Neural cell (in vitro differentiated cells): ENCODE results near the gene SDR42E1. TPM values are rescaled to one million over a fixed set of nuclear protein-coding genes. Genes with fewer than 3 reads are reported as not detected.

ENCODE experiments used
- H2AFZ ChIP-seq: fragments of 200-600, 300-800 bp; sonication (generic), shearing (Covaris generic); 2 replicates; pipeline ENCODE4 v1.6.0; 2014; ENCODE audit warnings: low read depth, mild to moderate bottlenecking, antibody characterized with exemption, low read length, moderate library complexity
- H3F3A ChIP-seq: fragments of 200-600 bp; shearing (Covaris generic); 2 replicates; pipeline ENCODE4 v1.6.1; 2016; ENCODE audit warnings: mild to moderate bottlenecking, moderate library complexity, mixed read lengths, antibody characterized with exemption, low read length; ENCODE audit not compliant: insufficient read depth, poor library complexity, severe bottlenecking
- H3K27ac ChIP-seq: fragments of 200-600, 300-800 bp; sonication (generic), shearing (Covaris generic); 2 replicates; pipeline ENCODE4 v1.5.1; 2014; ENCODE audit warnings: mild to moderate bottlenecking, low read length, moderate library complexity
- H3K27me3 ChIP-seq: fragments of 300-800, 200-600 bp; sonication (generic), shearing (Covaris generic); 2 replicates; pipeline ENCODE4 v1.6.0; 2014; ENCODE audit warnings: mild to moderate bottlenecking, low read depth, low read length, moderate library complexity; ENCODE audit not compliant: insufficient read depth
- H3K36me3 ChIP-seq: fragments of 300-800, 200-600 bp; sonication (generic), shearing (Covaris generic); 2 replicates; pipeline ENCODE4 v1.5.1; 2014; ENCODE audit warnings: mild to moderate bottlenecking, antibody characterized with exemption, low read length, moderate library complexity; ENCODE audit not compliant: insufficient read depth
- H3K4me2 ChIP-seq: fragments of 300-800, 200-600 bp; sonication (generic), shearing (Covaris generic); 2 replicates; pipeline ENCODE4 v1.6.0; 2014; ENCODE audit warnings: mild to moderate bottlenecking, low read length
- H3K4me3 ChIP-seq: fragments of 300-800, 200-600 bp; sonication (generic), shearing (Covaris generic); 2 replicates; pipeline ENCODE4 v1.5.1; 2014; ENCODE audit warnings: mild to moderate bottlenecking, low read length, moderate library complexity
- H3K79me2 ChIP-seq: fragments of 200-600 bp; shearing (Covaris generic); replicated peaks from 2 replicates; pipeline ENCODE4 v1.6.0; 2014; ENCODE audit warnings: mild to moderate bottlenecking, low read length, moderate library complexity; ENCODE audit not compliant: insufficient read depth
- H3K9ac ChIP-seq: fragments of 300-800, 200-600 bp; sonication (generic), shearing (Covaris generic); 2 replicates; pipeline ENCODE4 v1.6.1; 2016; ENCODE audit warnings: mild to moderate bottlenecking, low read length, mixed read lengths
- H3K9me2 ChIP-seq: fragments of 200-600 bp; shearing (Covaris generic); 2 replicates; pipeline ENCODE4 v1.6.1; 2016; ENCODE audit warnings: mild to moderate bottlenecking, low read length, mixed read lengths; ENCODE audit not compliant: insufficient read depth
- H3K9me3 ChIP-seq: fragments of 200-600, 300-800 bp; sonication (generic), shearing (Covaris generic); 2 replicates; pipeline ENCODE4 v1.6.1; 2016; ENCODE audit warnings: mild to moderate bottlenecking, mixed run types, low read length, moderate library complexity, mixed read lengths
- H4K20me1 ChIP-seq: fragments of 200-600 bp; shearing (Covaris generic); 2 replicates; pipeline ENCODE4 v1.6.1; 2016; ENCODE audit warnings: mild to moderate bottlenecking, mixed run types; ENCODE audit not compliant: insufficient read depth
- CTCF ChIP-seq: fragments of 450-650 bp; IDR thresholded peaks from 2 replicates; pipeline ENCODE4 v1.5.1; 2014; ENCODE audit warnings: antibody characterized with exemption, mild to moderate bottlenecking, moderate library complexity; ENCODE audit not compliant: poor library complexity, severe bottlenecking
- EP300 ChIP-seq: fragments of 450-650 bp; conservative IDR thresholded peaks from 2 replicates; pipeline ENCODE4 v1.6.1; 2014; ENCODE audit warnings: antibody characterized with exemption, mild to moderate bottlenecking, moderate library complexity; ENCODE audit not compliant: poor library complexity, severe bottlenecking
- EZH2 ChIP-seq: fragments of 200-600, 300-800 bp; shearing (Covaris generic), sonication (generic); IDR thresholded peaks from 2 replicates; pipeline ENCODE4 v1.6.1; 2014; ENCODE audit warnings: antibody characterized with exemption, low read length, borderline replicate concordance, mild to moderate bottlenecking; ENCODE audit not compliant: insufficient read depth, poor library complexity, severe bottlenecking
- MXI1 ChIP-seq: fragments of 450-650 bp; conservative IDR thresholded peaks from 2 replicates; pipeline ENCODE4 v1.6.1; 2014; ENCODE audit warnings: antibody characterized with exemption, mild to moderate bottlenecking; ENCODE audit not compliant: poor library complexity, severe bottlenecking
- POLR2AphosphoS5 ChIP-seq: IDR thresholded peaks from 2 replicates; pipeline ENCODE4 v1.6.1; 2012
- RAD21 ChIP-seq: fragments of 450-650 bp; conservative IDR thresholded peaks from 2 replicates; pipeline ENCODE4 v1.6.1; 2014; ENCODE audit warnings: antibody characterized with exemption, mild to moderate bottlenecking, moderate library complexity
- REST ChIP-seq: IDR thresholded peaks from 2 replicates; pipeline ENCODE4 v1.6.1; 2012; ENCODE audit warnings: borderline replicate concordance
- SMC3 ChIP-seq: fragments of 450-650 bp; conservative IDR thresholded peaks from 2 replicates; pipeline ENCODE4 v1.6.1; 2014; ENCODE audit warnings: antibody characterized with exemption, mild to moderate bottlenecking, moderate library complexity; ENCODE audit not compliant: poor library complexity
- TAF1 ChIP-seq: IDR thresholded peaks from 2 replicates; pipeline ENCODE4 v1.6.1; 2012; ENCODE audit warnings: low read depth
- polyA plus RNA-seq: library from polyadenylated mRNA; depleted of rRNA; stranded (reverse); fragments of >200 nt; gene quantifications from 2 replicates; pipeline ENCODE4 v1.2.3, GENCODE V29; 2014

SDR42E1 gene
- polyA plus RNA-seq, 1 donor from 2014 or later, result 0.02 TPM

- Histone ChIP-seq H2AFZ (no peak overlapping the region), H3K27ac (no peak overlapping the region), H4K20me1 (no peaks in the 10 kb centered on the region), H3K4me2 (no peak overlapping the region), H3K9me3 (no peaks in the 10 kb centered on the region), H3K79me2 (no peaks in the 10 kb centered on the region), H3K9ac (no peak overlapping the region), H3K4me3 (no peak overlapping the region), H3K27me3 (no peaks in the 10 kb centered on the region), H3K9me2 (no peaks in the 10 kb centered on the region), H3K36me3 (no peaks in the 10 kb centered on the region), H3F3A (no peaks in the 10 kb centered on the region)
- no peak for TF ChIP-seq CTCF
- TF ChIP-seq POLR2AphosphoS5, result no peak
- no peak for TF ChIP-seq REST
- no peak for TF ChIP-seq TAF1
- TF ChIP-seq EP300, result no peak
- TF ChIP-seq MXI1, result no peak
Measured at GRCh38 chr16:82019535-82019934, 8.3 kb upstream of the SDR42E1 start.

GRCh38 chr16:82017911-82018568, 6.8 kb upstream of the SDR42E1 start:
- H3K9me3 ChIP-seq, result no peaks in the 10 kb centered on the region
- no peak overlapping the region for H3K27ac ChIP-seq
- no peaks in the 10 kb centered on the region for H3F3A ChIP-seq
- no peaks in the 10 kb centered on the region for H3K36me3 ChIP-seq
- H2AFZ ChIP-seq, result no peak overlapping the region
- no peaks in the 10 kb centered on the region for H4K20me1 ChIP-seq
- H3K27me3 ChIP-seq, result no peaks in the 10 kb centered on the region
- TF ChIP-seq EZH2, result no peak
- no peak for TF ChIP-seq RAD21
- TF ChIP-seq REST, result no peak
- no peak for TF ChIP-seq SMC3
- TF ChIP-seq POLR2AphosphoS5, result no peak
- TF ChIP-seq MXI1, result no peak
- TF ChIP-seq EP300, result no peak
- no peak for TF ChIP-seq TAF1
- TF ChIP-seq CTCF, result no peak
- no peak overlapping the region for H3K9ac ChIP-seq
- H3K4me3 ChIP-seq, result no peak overlapping the region
- H3K4me2 ChIP-seq, result no peak overlapping the region
- H3K9me2 ChIP-seq, result no peaks in the 10 kb centered on the region
- no peaks in the 10 kb centered on the region for H3K79me2 ChIP-seq
